Gastrocnemius medialis (tissue), 4 donors: Measurements from ENCODE around the gene ZNF503.

Source experiments
- POLR2A ChIP-seq, 2 donors: fragments of 450-650 bp; IDR thresholded peaks; one replicate each; pipeline ENCODE4 v1.6.1; 2017; ENCODE audit warnings: antibody characterized with exemption in 2 of 2, mild to moderate bottlenecking in 2 of 2, moderate library complexity in 2 of 2
- TF ChIP-seq, protein P1 (sequence below), 5 experiments: fragments of 450-650 bp in 3 of 5; fragments of 200-600 bp in 2 of 5; sonication (generic) in 2 of 5; IDR thresholded peaks in 4 of 5; conservative IDR thresholded peaks in 1 of 5; 1 replicate in 4 of 5; 2 replicates in 1 of 5; pipeline ENCODE4 v1.5.1; 2016 to 2019; ENCODE audit warnings: antibody characterized with exemption in 5 of 5, mild to moderate bottlenecking in 3 of 5, moderate library complexity in 3 of 5

DNA sequence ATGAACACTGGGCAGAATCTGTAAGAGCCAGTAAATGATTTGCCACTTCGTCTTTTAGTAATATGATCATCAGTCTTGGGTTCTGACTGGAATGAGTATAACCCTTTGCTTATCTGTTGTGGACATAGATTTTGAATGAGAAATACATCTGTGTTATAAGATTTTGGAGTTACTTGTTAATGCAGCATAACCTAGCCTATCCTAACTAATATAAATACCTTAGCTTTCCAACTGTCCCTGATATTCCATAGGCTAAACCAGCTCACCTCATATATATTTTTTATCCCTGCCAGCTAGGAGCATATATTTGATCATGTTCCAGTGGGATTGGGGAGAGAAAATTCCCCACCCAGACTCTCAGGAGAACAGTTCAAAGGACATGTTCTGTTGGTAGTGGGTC lies 44.9 kb upstream of the ZNF503 start:
- TF ChIP-seq, protein P1, sequence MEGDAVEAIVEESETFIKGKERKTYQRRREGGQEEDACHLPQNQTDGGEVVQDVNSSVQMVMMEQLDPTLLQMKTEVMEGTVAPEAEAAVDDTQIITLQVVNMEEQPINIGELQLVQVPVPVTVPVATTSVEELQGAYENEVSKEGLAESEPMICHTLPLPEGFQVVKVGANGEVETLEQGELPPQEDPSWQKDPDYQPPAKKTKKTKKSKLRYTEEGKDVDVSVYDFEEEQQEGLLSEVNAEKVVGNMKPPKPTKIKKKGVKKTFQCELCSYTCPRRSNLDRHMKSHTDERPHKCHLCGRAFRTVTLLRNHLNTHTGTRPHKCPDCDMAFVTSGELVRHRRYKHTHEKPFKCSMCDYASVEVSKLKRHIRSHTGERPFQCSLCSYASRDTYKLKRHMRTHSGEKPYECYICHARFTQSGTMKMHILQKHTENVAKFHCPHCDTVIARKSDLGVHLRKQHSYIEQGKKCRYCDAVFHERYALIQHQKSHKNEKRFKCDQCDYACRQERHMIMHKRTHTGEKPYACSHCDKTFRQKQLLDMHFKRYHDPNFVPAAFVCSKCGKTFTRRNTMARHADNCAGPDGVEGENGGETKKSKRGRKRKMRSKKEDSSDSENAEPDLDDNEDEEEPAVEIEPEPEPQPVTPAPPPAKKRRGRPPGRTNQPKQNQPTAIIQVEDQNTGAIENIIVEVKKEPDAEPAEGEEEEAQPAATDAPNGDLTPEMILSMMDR (IDR thresholded peaks at IDR 0.05 in 4 of 5, conservative IDR thresholded peaks at IDR 0.05 in 1 of 5): no peak
- TF ChIP-seq POLR2A (IDR thresholded peaks at IDR 0.05): no peak
